Stimulated activated CD8-positive, alpha-beta memory T cell treated with anti-CD3 and anti-CD28 coated beads, Interleukin-15, amount 100 ng/mL, for 1 hour (primary cell): ENCODE results near the gene ZC3HAV1.
"Not testable (repeated sequence)": the region's sequence is repeated elsewhere in the genome, so short reads cannot be mapped to it uniquely, and the experiment has no call there.

Source experiments
- DNase-seq: peaks from one replicate; pipeline ENCODE4 v3.0.0-alpha.2; 2020; ENCODE audit warnings: low read depth

ZC3HAV1 gene

GRCh38 chr7:139109188-139109982, at the start of gene ZC3HAV1:
TSS of gene ZC3HAV1 (minus strand) at chr7:139109720. CDS start at chr7:139109331, 389 bp downstream.
- DNase-seq: peak; percentile 74

- no peak for DNase-seq
These were observed 44.3 kb upstream of the ZC3HAV1 start for GRCh38 chr7:139153832-139154231.

- no peak for DNase-seq
These were observed 42.6 kb upstream of the ZC3HAV1 start for GRCh38 chr7:139152149-139152548.

- no peak for DNase-seq
These were observed 29.6 kb upstream of the ZC3HAV1 start for GRCh38 chr7:139139150-139139549.

GRCh38 chr7:139133335-139134139, 24.0 kb upstream of the ZC3HAV1 start:
- DNase-seq: peak; percentile 77

GRCh38 chr7:139132887-139133286, 23.4 kb upstream of the ZC3HAV1 start:
- DNase-seq: no peak

- DNase-seq: no peak
These were observed 22.1 kb upstream of the ZC3HAV1 start for GRCh38 chr7:139131601-139132041.

- DNase-seq: not testable (repeated sequence)
These were observed 20.3 kb upstream of the ZC3HAV1 start for GRCh38 chr7:139129814-139130213.

GRCh38 chr7:139127648-139128047, 18.1 kb upstream of the ZC3HAV1 start:
- no peak for DNase-seq

- no peak for DNase-seq
These were observed 16.1 kb upstream of the ZC3HAV1 start for GRCh38 chr7:139125657-139126056.

GRCh38 chr7:139124995-139125394, 15.5 kb upstream of the ZC3HAV1 start:
- DNase-seq: not testable (repeated sequence)

- DNase-seq: no peak
These were observed 14.8 kb upstream of the ZC3HAV1 start for GRCh38 chr7:139124084-139124914.

GRCh38 chr7:139119486-139119849, 9.9 kb upstream of the ZC3HAV1 start:
- no peak for DNase-seq

GRCh38 chr7:139118805-139119485, 9.4 kb upstream of the ZC3HAV1 start:
- no peak for DNase-seq

- DNase-seq: no peak
These were observed 8.8 kb upstream of the ZC3HAV1 start for GRCh38 chr7:139118234-139118804.

GRCh38 chr7:139117599-139118233, 8.2 kb upstream of the ZC3HAV1 start:
- DNase-seq: no peak

- DNase-seq: no peak
These were observed 7.5 kb upstream of the ZC3HAV1 start for GRCh38 chr7:139116999-139117398.

- no peak for DNase-seq
These were observed 5.6 kb upstream of the ZC3HAV1 start for GRCh38 chr7:139115104-139115503.

- DNase-seq: no peak
These were observed 5.1 kb upstream of the ZC3HAV1 start for GRCh38 chr7:139114585-139114984.

GRCh38 chr7:139114018-139114417, 4.5 kb upstream of the ZC3HAV1 start:
- DNase-seq: no peak

GRCh38 chr7:139112741-139113250, 3.3 kb upstream of the ZC3HAV1 start:
- DNase-seq: no peak
